GM12873 (cell line): ENCODE data around the gene CNTN1.

Experiments used
- CTCF ChIP-seq: IDR thresholded peaks from 2 replicates; pipeline ENCODE4 v1.5.1; 2012; ENCODE audit warnings: low read depth, mild to moderate bottlenecking, moderate library complexity, low read length, control low read depth; ENCODE audit not compliant: insufficient read depth; ENCODE audit errors: missing control alignments

Gene CNTN1

GRCh38 chr12:40917561-40917960, 225.3 kb downstream of the CNTN1 start:
- TF ChIP-seq CTCF: no peak

GRCh38 chr12:40921563-40922163, 229.4 kb downstream of the CNTN1 start:
- peak; percentile 40 for TF ChIP-seq CTCF

DNA sequence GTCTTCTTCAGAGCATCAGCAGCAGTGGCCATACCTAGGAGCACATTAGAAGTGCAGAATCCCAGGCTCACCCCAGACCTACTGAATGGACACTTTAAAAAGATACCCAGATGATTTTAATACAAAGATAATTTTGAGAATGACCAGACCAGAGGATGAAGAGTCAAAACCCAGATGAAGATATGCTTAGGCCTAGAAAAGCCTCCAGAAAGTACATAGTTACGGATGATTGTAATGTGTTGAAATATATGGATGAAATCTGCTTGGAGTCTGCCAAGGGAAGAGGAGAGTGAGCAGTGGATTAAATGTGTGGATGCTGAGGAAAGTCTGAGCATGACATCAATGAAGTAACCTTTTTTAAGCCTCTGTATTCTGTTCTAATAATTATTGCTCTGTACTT, 245.7 kb downstream of the CNTN1 start:
- TF ChIP-seq CTCF: no peak

DNA sequence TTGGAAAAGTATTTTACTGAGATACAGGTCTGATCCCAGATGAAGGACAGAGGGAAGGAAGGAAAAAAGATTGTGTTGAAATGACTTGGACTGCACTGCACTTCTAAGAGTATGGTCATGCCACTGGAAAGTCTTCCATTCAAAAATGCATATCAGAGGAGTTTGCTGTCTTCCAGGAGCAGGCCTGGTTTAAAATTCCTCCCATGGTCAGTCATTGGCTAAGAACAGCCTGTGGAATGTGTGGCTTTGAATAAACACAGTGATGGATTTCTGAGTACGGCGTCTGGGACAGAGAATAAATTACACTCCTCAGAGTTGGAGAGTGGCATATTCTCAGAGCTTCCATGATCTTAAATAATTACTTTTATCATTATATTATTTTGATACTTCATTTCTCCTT, 250.1 kb downstream of the CNTN1 start:
- no peak for TF ChIP-seq CTCF

- no peak for TF ChIP-seq CTCF
Measured at GRCh38 chr12:40945772-40946171, 253.5 kb downstream of the CNTN1 start.

- TF ChIP-seq CTCF: peak; percentile 33
Measured at GRCh38 chr12:40946612-40947194, 254.5 kb downstream of the CNTN1 start.

DNA sequence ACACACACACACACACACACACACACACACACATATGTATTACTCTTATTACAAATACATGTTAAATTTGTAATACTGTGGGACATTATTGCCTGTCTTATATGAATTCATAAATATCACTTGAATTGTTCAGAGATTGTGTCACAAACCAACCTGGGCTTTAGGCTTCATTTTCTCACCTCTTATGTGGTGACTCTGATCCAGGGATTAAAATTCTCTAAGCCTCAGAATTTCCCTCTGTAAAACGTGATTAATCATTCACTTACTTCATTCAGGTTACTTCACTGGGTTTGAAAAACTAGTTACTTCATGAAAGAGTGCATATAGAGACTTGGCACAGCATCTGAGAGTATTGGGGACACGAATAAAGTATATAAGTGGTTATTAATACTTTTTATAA, 255.6 kb downstream of the CNTN1 start:
- no peak for TF ChIP-seq CTCF
